Heart left ventricle (tissue), 13 donors: Measurements from ENCODE around the gene BCL7B.

Experiments
- CTCF ChIP-seq, 12 donors: fragments of 200-600 bp; sonication (generic) in 4 of 12; IDR thresholded peaks; one replicate each; pipeline versions ENCODE4 v1.5.0 to v1.8.0; 2018 to 2022; ENCODE audit warnings: antibody characterized with exemption in 12 of 12, mild to moderate bottlenecking in 5 of 12
- POLR2A ChIP-seq, 2 donors: fragments of 450-650 bp; IDR thresholded peaks; one replicate each; pipeline ENCODE4 v1.6.1; 2017; ENCODE audit warnings: antibody characterized with exemption in 2 of 2, mild to moderate bottlenecking in 2 of 2, moderate library complexity in 2 of 2
- donor health status: ischemic (EF 13 %, LVEDD 7.1; RV severe dilation, severe dysfunction).
- donor health status: DM: no; HTN: yes; CAD: no.
- donor health status: DM: no; HTN: no; CAD: no.
- donor health status: ischemic (EF 25% LVEDD 6.9; RV normal size, moderate dysfunction).
- donor health status: ischemic (EF 25% LVEDD 5.7; RV mildly dilated, moderate dysfunction).
- donor health status: ischemic (EF 35%, LVEDD 5.7; RV mildly dilated, moderate dysfunction).
- donor health status: nonischemic (EF 11% LVEDD 7.7; RV severe dilation, severe dysfunction).
- donor health status: DM: yes; HTN: yes; CAD: no.
- donor health status: PGD.
- donor health status: ischemic (EF 29% LVEDD 5.4; RV normal size, mild dysfunction).
- donor health status: nonischemic (EF 23%, LVEDD 6.1; RV moderate dilation, normal function).

DNA sequence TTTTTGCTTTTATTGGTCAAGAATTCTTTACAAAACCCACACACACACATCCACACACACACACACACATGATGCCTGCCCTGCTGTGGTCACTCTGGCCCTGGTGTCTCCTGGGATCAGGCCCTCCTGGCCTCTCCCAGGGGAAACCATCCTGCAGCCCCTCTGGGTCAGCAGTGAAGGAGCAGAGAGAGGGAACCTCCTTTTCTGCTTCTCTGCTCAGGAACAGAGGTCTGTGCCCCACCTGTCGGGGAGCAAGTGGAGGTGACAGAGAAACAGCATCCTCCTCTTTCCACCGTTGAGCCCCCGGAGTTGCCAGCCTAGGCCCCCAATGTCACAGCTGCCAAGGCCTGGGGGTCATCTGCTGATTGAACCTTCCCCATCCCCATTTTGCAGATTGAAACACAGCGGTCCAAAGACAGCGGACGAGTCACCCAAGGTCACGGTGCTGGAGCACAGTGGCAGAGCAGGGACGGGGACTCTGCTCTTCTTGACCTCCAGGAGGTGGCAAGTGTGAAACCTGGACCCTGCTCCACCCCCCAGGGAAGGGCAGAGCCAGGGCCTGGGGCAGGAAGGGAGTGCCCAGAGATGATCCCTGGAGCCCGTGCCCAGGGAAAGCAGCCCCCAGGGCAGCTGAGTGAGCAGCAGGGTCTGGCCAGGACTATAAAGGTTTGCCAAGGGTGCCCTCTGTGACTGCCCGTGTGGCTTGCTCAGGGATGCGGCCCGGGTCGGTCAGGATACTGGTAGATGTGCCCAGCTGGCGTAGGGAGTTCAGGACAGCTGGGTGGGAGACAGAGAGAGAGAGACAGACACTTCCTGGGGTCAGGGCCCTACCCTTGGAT is 35.9 kb upstream of the BCL7B start:
- no peak for TF ChIP-seq POLR2A (IDR thresholded peaks at IDR 0.05)
- no peak for TF ChIP-seq CTCF (IDR thresholded peaks at IDR 0.05)
